Fibroblast of peridontal ligament (primary cell): Measurements from ENCODE around the gene TAS2R16.

ENCODE experiments used
- DNase-seq: peaks from one replicate; pipeline ENCODE4 v3.0.0-alpha.2; 2010; ENCODE audit errors: extremely low read depth

TAS2R16 gene

GRCh38 chr7:122995600-122995999 is at the start of gene TAS2R16:
TAS2R16 (minus strand) TSS chr7:122995700; CDS start chr7:122995634, 66 bp downstream.
- no peak for DNase-seq

DNA sequence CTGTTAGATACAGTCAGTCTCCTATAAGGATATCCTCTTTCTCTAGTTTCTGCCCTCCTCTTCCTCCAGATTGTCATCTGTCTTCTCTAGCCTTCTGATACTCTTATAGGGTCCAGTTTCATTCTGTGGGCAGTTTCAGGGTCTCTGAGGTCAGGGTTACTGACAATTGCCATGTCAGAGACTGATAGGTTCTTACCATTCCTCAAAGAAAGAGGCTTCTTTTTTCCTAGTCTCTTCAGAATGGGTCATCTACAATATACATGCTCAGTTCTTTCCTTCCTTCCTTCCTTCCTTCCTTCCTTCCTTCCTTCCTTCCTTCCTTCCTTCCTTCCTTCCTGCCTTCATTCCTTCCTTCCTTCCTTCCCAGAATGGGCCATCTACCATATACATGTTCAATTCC is 48.1 kb upstream of the TAS2R16 start:
- no peak for DNase-seq

GRCh38 chr7:123041101-123041500 is 45.6 kb upstream of the TAS2R16 start:
- no peak for DNase-seq

GRCh38 chr7:123039269-123039668 is 43.8 kb upstream of the TAS2R16 start:
- no peak for DNase-seq

DNA sequence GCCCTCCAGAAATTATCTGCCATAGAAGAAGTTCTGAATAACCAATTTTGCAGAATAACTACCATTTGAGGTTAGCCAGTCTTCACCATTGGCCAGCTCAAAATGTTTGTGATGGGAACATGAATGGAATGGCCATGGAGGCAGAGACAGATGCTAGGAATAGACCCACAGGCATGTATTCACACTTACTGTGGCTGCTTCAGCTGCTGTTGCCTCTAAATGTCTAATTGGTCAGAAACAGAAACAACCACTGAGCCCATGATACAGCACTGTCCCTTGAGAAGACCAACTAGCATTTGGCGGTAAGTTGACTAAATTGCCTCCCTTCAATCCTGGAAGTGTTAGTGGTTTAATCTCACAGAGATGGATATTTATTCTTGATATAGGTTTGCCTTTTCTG is 38.6 kb upstream of the TAS2R16 start:
- no peak for DNase-seq

DNA sequence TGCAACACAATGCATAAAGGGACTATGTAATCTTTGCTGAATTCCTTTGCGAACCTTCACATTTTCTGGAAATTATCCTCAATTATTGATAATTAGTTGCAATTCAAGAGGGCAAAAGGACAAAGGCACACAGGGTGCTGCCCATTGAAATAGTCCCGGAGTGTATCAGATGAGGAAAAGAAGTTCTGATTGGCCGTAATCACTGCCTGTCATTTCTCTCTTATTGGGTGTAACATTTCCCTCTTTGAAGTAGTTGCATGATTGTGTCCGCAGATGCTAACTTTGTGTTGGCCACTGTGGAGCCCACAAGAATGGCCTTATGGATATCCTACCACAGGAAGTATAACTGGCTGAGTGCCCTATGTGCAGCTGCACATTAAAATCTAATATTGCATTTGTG is 35.1 kb upstream of the TAS2R16 start:
- no peak for DNase-seq

GRCh38 chr7:123028339-123028738 is 32.8 kb upstream of the TAS2R16 start:
- no peak for DNase-seq

GRCh38 chr7:123026251-123026650 is 30.8 kb upstream of the TAS2R16 start:
- DNase-seq = no peak

DNA sequence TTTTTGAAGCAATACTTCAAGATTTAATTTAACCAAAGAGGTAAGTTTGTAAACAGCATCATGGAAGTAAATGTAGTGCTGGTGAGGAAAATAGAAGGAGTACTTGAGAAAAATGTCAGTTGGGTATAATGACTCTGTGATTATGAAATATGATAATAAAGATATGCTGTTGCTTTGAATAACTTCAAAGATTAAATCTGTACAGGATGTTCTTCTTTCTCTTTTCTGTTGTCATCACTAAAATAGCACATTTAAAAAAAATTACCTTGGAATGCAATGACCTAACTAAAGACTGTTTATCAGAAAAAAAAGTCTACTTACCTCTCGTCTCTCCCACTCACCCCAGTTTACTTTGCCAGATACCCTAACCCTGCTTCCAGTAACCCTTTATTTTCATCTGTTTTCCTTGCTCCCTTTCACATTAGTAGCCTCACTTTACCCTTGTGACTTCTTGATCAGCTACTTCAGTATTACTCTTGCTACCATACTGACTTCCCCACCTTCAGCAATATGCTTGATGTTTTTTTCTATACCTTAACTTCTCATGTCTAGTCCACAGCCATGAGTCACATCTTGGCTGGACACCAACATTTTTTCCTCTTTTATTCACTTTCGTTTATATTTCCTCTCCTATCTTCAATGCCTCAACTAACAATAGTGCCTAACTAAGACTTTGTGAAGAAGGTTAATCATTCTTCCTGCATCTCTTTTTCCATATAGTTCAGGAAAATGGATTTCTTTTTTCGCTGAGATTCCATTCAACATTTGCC is 29.7 kb upstream of the TAS2R16 start:
- no peak for DNase-seq

DNA sequence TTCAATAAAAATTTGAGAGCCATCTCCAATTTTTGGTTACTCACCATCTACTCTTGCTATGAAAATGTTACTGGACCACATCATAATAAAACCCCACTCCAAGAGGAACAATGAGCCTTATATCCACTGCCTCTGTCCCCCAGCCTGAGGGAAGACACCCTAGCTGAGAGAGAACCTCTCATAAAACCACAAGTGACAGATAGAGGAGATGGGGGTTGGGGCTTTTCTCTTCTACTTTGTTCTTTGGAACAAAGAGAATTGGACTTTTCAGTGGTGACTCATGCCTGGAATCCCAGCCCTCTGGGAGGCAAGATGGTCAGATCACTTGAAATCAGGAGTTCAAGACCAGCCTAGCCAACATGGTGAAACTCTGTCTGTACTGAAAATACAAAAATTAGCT is 27.6 kb upstream of the TAS2R16 start:
- DNase-seq = no peak

- no peak for DNase-seq
Observed at GRCh38 chr7:123022576-123022975, 27.1 kb upstream of the TAS2R16 start.

GRCh38 chr7:123012435-123012834 is 16.9 kb upstream of the TAS2R16 start:
- DNase-seq = no peak

GRCh38 chr7:123011766-123012369 is 16.4 kb upstream of the TAS2R16 start:
- DNase-seq = no peak

DNA sequence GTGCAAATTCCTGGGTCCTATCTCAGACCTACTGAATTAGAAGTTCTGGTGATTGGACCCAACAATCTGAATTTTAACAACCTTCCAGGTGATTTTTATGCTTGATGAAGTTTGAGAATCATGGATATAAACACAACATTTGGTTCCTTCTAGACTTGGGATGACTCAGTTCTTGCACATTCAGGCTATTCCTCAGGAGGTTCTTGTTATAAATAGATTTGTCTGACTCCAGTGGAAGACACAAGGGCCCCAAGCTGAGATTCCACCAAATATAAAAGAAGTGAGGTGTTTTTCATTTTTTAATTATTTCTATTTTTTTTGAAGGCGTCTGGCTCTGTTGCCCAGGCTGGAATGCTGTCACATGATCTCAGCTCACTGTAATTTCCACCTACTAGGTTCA is 9.4 kb upstream of the TAS2R16 start:
- DNase-seq = no peak

DNA sequence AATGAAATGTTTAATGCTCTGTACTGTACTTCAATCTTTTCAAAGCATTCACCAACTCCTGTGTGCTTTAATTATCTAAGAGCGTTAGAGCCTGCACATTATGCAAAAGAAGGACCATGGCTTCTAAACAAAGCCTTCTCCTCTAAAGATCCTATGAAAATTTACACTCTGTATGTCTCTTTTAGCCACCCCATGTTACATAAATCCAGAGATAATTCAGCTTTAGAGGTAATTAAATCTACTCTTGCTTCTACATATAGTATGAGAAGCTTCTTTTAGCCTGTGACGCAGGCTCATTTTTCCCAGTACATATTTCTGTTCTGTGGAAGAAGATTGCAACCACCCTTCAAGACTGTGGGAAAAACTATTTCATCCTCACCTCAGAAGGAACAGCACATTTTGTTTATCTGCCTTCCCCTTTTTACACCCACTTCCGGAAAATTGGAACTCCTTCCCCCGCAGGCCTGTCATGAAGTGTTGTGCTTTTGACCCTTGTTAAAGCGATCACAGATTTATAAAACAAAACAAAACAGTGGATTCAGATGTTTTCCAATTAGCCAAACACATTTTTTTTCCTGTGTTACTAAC is 8.1 kb upstream of the TAS2R16 start:
- DNase-seq = no peak

GRCh38 chr7:122989577-122989976 is 5.9 kb downstream of the TAS2R16 start:
- DNase-seq = no peak

GRCh38 chr7:122989041-122989440 is 6.5 kb downstream of the TAS2R16 start:
- no peak for DNase-seq

DNA sequence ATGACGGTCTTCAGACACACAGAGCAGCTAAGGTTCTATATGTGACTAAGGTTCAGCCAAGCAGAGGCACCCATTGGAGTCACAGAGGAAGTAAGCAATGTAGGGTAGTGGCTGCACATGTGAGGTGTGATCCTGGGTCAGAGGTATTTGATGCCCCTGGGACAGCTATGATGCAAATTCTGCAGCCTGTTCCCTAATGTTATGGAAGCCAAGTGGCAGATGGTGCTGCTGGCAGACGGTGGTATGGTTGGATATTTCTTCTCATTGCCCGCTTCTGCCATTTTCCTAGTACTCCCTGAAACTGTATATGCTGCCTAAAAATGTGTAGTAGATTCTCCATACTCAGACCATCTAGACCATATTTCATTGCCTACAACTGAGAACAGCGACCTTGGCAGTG is 7.2 kb downstream of the TAS2R16 start:
- DNase-seq = no peak

- DNase-seq = no peak
Observed at GRCh38 chr7:122987463-122987862, 8.0 kb downstream of the TAS2R16 start.

DNA sequence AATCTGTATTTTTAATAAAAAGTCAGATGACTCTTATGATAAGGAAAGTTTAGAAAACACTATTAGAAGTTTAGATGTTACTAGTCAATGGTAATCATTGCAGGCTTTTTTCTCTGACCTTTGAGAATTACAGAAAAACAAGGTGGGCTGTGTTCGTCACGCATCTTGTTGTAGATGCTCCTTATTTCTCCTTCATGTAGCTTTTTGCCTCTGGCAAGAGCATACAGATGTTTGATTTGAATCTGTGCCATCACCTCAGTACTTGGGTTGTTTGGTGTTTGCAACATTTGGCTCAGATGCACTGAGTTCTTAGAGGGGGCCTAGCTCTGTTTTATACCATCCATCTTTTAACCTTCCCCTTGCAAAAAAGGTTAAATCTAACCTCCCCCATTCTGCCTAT is 11.5 kb downstream of the TAS2R16 start:
- no peak for DNase-seq

- DNase-seq = no peak
Observed at GRCh38 chr7:122983261-122983660, 12.2 kb downstream of the TAS2R16 start.

DNA sequence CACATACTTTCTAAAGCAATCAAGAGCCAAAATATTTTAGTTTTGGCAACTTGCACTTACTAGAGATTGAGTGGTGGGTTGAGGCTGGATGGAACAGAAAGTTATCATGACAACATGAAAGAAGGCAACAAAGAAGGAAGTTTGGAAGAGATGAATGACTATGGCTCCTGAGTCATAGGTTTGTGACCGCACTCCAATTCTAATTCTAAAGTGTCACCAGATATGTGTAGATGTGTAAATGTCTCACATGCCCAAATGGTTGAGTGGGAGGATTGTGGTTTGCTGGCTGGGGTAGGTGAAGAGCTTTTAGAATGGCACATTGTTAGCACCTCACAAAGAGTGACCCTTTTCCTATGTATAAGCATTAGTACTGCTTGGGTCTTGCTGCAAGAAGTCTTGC is 20.2 kb downstream of the TAS2R16 start:
- DNase-seq = no peak

DNA sequence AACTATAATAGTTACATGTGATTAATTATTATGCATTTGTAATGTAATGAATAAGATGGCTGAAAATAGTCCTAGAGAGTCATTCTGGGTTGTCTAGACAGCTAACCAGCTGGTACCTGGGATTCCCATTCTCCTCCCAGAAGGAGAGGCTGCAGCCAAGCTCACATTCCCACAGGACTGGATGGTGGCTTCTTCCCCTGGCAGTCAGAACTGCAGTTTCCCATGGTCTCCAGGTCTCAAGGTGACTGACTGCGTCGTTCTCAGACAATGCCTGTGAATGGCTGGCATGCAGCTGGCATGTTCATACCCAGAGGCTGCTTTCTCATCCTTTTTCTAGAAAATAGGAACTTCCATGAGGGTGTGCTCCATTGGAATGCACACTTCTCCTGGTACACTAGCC is 21.3 kb downstream of the TAS2R16 start:
- DNase-seq = no peak
